Liver (tissue), 9 donors: ENCODE measurements around the gene GABRA4. TPM values are rescaled to one million over a fixed set of nuclear protein-coding genes. Genes with fewer than 3 reads are reported as not detected.

Experiments used
- DNase-seq: peaks from one replicate; pipeline ENCODE4 v3.0.0-alpha.2; 2017; ENCODE audit warnings: low spot score
- H3K27ac ChIP-seq, 2 donors: one replicate each; pipeline ENCODE4 v1.7.0; 2013; ENCODE audit warnings: inconsistent platforms in 2 of 2, low read length in 2 of 2, control low read depth in 1 of 2, low read depth in 1 of 2, mild to moderate bottlenecking in 1 of 2
- H3K27me3 ChIP-seq, 4 donors: one replicate each; pipeline versions ENCODE4 v1.6.1 to v1.7.0; 2013; ENCODE audit warnings: low read length in 3 of 4, inconsistent platforms in 1 of 4, mild to moderate bottlenecking in 1 of 4, moderate library complexity in 1 of 4; ENCODE audit not compliant: control insufficient read depth in 4 of 4, insufficient read depth in 4 of 4
- H3K36me3 ChIP-seq, 4 donors: one replicate each; pipeline versions ENCODE4 v1.6.1 to v1.7.0; 2013; ENCODE audit warnings: low read length in 3 of 4, mild to moderate bottlenecking in 3 of 4, low read depth in 1 of 4, moderate library complexity in 1 of 4; ENCODE audit not compliant: control insufficient read depth in 4 of 4, insufficient read depth in 3 of 4
- H3K4me1 ChIP-seq, 4 donors: one replicate each; pipeline versions ENCODE4 v1.6.1 to v1.7.0; 2013; ENCODE audit warnings: low read length in 3 of 4, mild to moderate bottlenecking in 3 of 4, moderate library complexity in 1 of 4; ENCODE audit not compliant: control insufficient read depth in 4 of 4, insufficient read depth in 4 of 4
- H3K4me3 ChIP-seq, 3 donors: one replicate each; pipeline versions ENCODE4 v1.6.1 to v1.7.0; 2013; ENCODE audit warnings: low read length in 3 of 3, control low read depth in 1 of 3, low read depth in 1 of 3, mild to moderate bottlenecking in 1 of 3
- H3K9ac ChIP-seq, 2 donors: one replicate each; pipeline ENCODE4 v1.7.0; 2013; ENCODE audit warnings: low read length in 2 of 2, mild to moderate bottlenecking in 2 of 2, moderate library complexity in 2 of 2, control low read depth in 1 of 2, low read depth in 1 of 2
- H3K9me3 ChIP-seq, 4 donors: one replicate each; pipeline versions ENCODE4 v1.6.1 to v1.7.0; 2013; ENCODE audit warnings: low read length in 3 of 4; ENCODE audit not compliant: control insufficient read depth in 4 of 4
- ATF3 ChIP-seq: IDR thresholded peaks from 2 replicates; pipeline ENCODE4 v1.6.1; 2016; ENCODE audit warnings: antibody characterized with exemption
- EGR1 ChIP-seq, 2 donors: IDR thresholded peaks; 2 replicates each; pipeline ENCODE4 v1.6.1; 2016 to 2018; ENCODE audit warnings: antibody characterized with exemption in 2 of 2, low read depth in 2 of 2
- FOXA1 ChIP-seq: IDR thresholded peaks from 2 replicates; pipeline ENCODE4 v1.6.1; 2016; ENCODE audit warnings: antibody characterized with exemption
- FOXA2 ChIP-seq: IDR thresholded peaks from 2 replicates; pipeline ENCODE4 v1.6.1; 2016; ENCODE audit warnings: antibody characterized with exemption
- GABPA ChIP-seq, 2 donors: IDR thresholded peaks in 1 of 2; conservative IDR thresholded peaks in 1 of 2; 2 replicates each; pipeline ENCODE4 v1.6.1; 2016; ENCODE audit warnings: antibody characterized with exemption in 2 of 2, mild to moderate bottlenecking in 1 of 2, moderate library complexity in 1 of 2
- HNF4A ChIP-seq, 2 donors: conservative IDR thresholded peaks; 2 replicates each; pipeline ENCODE4 v1.6.1; 2016; ENCODE audit warnings: antibody characterized with exemption in 2 of 2, mild to moderate bottlenecking in 2 of 2
- HNF4G ChIP-seq: IDR thresholded peaks from 2 replicates; pipeline ENCODE4 v1.6.1; 2016; ENCODE audit warnings: antibody characterized with exemption
- JUND ChIP-seq, 2 donors: IDR thresholded peaks; 2 replicates each; pipeline ENCODE4 v1.6.1; 2016; ENCODE audit warnings: antibody characterized with exemption in 2 of 2
- NR2F2 ChIP-seq: IDR thresholded peaks from 2 replicates; pipeline ENCODE4 v1.6.1; 2016; ENCODE audit warnings: antibody characterized with exemption
- RAD21 ChIP-seq, 2 donors: IDR thresholded peaks; 2 replicates each; pipeline ENCODE4 v1.6.1; 2016; ENCODE audit warnings: antibody characterized with exemption in 2 of 2, mild to moderate bottlenecking in 2 of 2
- RXRA ChIP-seq, 2 donors: IDR thresholded peaks; 2 replicates each; pipeline ENCODE4 v1.6.1; 2017 to 2018; ENCODE audit warnings: antibody characterized with exemption in 2 of 2, mild to moderate bottlenecking in 1 of 2
- SP1 ChIP-seq: IDR thresholded peaks from 2 replicates; pipeline ENCODE4 v1.6.1; 2018; ENCODE audit warnings: antibody characterized with exemption, mild to moderate bottlenecking
- TAF1 ChIP-seq: conservative IDR thresholded peaks from 2 replicates; pipeline ENCODE4 v1.6.1; 2016; ENCODE audit warnings: antibody characterized with exemption, mild to moderate bottlenecking
- YY1 ChIP-seq: IDR thresholded peaks from 2 replicates; pipeline ENCODE4 v1.6.1; 2016; ENCODE audit warnings: antibody characterized with exemption, mild to moderate bottlenecking
- WGBS: extraction: QIAGEN DNeasy Blood & Tissue Kit; methylation state at CpG from one replicate; pipeline ENCODE4 v1.1.7; 2013; 5-methylcytosine and 5-hydroxymethylcytosine counted together
- polyA plus RNA-seq, 2 donors: library from polyadenylated mRNA; stranded (reverse) in 1 of 2; unstranded in 1 of 2; fragments of 200-250 nt in 1 of 2; fragments of >200 nt in 1 of 2; fragmentation: Nextera tagmentation in 1 of 2; extraction: Ambion mirVana in 1 of 2; gene quantifications; one replicate each; pipeline versions ENCODE4 v1.2.1 to v1.2.3, GENCODE V29; 2013 to 2015
- total RNA-seq, 2 donors: library from RNA; depleted of rRNA; stranded (reverse); fragments of >200 nt; gene quantifications; one replicate each; pipeline ENCODE4 v1.2.3, GENCODE V29; 2014
- TF ChIP-seq, protein P1 (sequence below): fragments of 150-350 bp; IDR thresholded peaks from 2 replicates; pipeline ENCODE4 v1.5.1; 2017; ENCODE audit warnings: improper control_type of control experiment, low read depth, low read length; ENCODE audit not compliant: missing input control
- TF ChIP-seq, protein P2 (sequence below): IDR thresholded peaks from 2 replicates; pipeline ENCODE4 v1.6.1; 2016; ENCODE audit warnings: antibody characterized with exemption
- TF ChIP-seq, protein P3 (sequence below): IDR thresholded peaks from 2 replicates; pipeline ENCODE4 v1.6.1; 2016; ENCODE audit warnings: antibody characterized with exemption
- TF ChIP-seq, protein P4 (sequence below): IDR thresholded peaks from 2 replicates; pipeline ENCODE4 v1.6.1; 2016; ENCODE audit warnings: antibody characterized with exemption, mild to moderate bottlenecking
- donor health status: healthy.
- donor health status: healthy.
- donor health status: healthy.
- donor health status: healthy.
- donor health status: healthy.

Gene GABRA4
- total and polyA plus RNA-seq, 4 donors, result under 0.01 TPM; not detected in 3

DNA sequence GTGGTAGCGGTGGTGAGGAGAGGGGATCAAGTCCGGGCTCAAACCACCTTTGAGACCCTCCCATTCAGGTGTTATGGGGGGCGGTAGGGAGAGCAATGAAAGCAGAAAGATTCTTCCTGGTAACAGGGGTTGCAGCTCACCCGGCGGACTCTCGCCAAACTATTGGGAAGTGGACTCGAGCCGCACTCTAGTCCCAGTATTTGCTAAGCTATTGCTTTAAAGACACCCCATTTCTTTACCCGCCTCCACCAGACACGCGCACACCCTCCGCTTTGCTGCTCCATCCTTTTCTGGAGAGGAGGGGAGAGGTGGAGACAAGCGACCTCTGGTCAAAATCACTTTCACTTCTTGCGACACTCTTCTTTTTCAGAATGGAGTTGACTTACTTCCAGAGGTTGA is 625 bp upstream of the GABRA4 start (continued):
- no peak for TF ChIP-seq ATF3
- TF ChIP-seq SP1, result no peak
- TF ChIP-seq NR2F2, result no peak
- no peak for TF ChIP-seq GABPA (IDR thresholded peaks at IDR 0.05 in 1 of 2, conservative IDR thresholded peaks at IDR 0.05 in 1 of 2)

DNA sequence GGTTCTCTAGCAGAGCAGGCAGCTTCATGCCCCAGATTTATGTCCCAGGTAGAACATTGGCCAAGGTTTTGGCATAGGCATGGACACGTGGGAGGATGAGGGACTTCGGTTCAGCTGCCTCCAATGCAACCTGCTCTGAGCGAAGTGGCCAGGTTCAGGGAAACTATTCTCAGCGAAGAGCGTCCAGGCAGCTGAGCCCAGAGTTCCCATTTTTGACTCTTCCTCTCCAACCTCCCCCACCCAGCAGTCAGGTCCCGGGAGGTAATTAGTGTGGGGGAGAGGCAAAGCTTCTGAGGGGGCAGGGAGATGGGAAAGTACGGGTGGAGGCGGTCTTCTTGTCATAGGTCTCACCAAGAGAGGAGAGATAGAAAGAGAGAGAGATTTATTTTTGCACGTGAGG is 1.0 kb downstream of the GABRA4 start:
- no peaks in the 10 kb centered on the region for H3K36me3 ChIP-seq
- no peak for DNase-seq
- H3K4me3 ChIP-seq, result no peak overlapping the region
- no peak overlapping the region for H3K9ac ChIP-seq
- peaks cover 2 to 10% (median 7%) of the 10 kb centered on the region in 4 donors for H3K27me3 ChIP-seq
- 18% methylated on average over 9 of the region's 9 CpGs for WGBS
- H3K27ac ChIP-seq, result no peak overlapping the region
- no peaks in the 10 kb centered on the region for H3K9me3 ChIP-seq
- TF ChIP-seq GABPA (IDR thresholded peaks at IDR 0.05 in 1 of 2, conservative IDR thresholded peaks at IDR 0.05 in 1 of 2) (no peak), NR2F2 (no peak), YY1 (no peak), FOXA2 (no peak), EGR1 (IDR thresholded peaks at IDR 0.05; ENCODE audit: low read depth in 2 of 2) (no peak), RXRA (IDR thresholded peaks at IDR 0.05) (no peak), RAD21 (IDR thresholded peaks at IDR 0.05) (no peak), HNF4A (conservative IDR thresholded peaks at IDR 0.05) (no peak), FOXA1 (no peak), SP1 (no peak), TAF1 (no peak), HNF4G (no peak), JUND (IDR thresholded peaks at IDR 0.05) (no peak), ATF3 (no peak)
- TF ChIP-seq, protein P1, sequence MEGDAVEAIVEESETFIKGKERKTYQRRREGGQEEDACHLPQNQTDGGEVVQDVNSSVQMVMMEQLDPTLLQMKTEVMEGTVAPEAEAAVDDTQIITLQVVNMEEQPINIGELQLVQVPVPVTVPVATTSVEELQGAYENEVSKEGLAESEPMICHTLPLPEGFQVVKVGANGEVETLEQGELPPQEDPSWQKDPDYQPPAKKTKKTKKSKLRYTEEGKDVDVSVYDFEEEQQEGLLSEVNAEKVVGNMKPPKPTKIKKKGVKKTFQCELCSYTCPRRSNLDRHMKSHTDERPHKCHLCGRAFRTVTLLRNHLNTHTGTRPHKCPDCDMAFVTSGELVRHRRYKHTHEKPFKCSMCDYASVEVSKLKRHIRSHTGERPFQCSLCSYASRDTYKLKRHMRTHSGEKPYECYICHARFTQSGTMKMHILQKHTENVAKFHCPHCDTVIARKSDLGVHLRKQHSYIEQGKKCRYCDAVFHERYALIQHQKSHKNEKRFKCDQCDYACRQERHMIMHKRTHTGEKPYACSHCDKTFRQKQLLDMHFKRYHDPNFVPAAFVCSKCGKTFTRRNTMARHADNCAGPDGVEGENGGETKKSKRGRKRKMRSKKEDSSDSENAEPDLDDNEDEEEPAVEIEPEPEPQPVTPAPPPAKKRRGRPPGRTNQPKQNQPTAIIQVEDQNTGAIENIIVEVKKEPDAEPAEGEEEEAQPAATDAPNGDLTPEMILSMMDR, result no peak
- TF ChIP-seq, protein P2, sequence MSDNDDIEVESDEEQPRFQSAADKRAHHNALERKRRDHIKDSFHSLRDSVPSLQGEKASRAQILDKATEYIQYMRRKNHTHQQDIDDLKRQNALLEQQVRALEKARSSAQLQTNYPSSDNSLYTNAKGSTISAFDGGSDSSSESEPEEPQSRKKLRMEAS, result no peak
- TF ChIP-seq, protein P3, sequence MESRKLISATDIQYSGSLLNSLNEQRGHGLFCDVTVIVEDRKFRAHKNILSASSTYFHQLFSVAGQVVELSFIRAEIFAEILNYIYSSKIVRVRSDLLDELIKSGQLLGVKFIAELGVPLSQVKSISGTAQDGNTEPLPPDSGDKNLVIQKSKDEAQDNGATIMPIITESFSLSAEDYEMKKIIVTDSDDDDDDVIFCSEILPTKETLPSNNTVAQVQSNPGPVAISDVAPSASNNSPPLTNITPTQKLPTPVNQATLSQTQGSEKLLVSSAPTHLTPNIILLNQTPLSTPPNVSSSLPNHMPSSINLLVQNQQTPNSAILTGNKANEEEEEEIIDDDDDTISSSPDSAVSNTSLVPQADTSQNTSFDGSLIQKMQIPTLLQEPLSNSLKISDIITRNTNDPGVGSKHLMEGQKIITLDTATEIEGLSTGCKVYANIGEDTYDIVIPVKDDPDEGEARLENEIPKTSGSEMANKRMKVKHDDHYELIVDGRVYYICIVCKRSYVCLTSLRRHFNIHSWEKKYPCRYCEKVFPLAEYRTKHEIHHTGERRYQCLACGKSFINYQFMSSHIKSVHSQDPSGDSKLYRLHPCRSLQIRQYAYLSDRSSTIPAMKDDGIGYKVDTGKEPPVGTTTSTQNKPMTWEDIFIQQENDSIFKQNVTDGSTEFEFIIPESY, result no peak
- TF ChIP-seq, protein P4, sequence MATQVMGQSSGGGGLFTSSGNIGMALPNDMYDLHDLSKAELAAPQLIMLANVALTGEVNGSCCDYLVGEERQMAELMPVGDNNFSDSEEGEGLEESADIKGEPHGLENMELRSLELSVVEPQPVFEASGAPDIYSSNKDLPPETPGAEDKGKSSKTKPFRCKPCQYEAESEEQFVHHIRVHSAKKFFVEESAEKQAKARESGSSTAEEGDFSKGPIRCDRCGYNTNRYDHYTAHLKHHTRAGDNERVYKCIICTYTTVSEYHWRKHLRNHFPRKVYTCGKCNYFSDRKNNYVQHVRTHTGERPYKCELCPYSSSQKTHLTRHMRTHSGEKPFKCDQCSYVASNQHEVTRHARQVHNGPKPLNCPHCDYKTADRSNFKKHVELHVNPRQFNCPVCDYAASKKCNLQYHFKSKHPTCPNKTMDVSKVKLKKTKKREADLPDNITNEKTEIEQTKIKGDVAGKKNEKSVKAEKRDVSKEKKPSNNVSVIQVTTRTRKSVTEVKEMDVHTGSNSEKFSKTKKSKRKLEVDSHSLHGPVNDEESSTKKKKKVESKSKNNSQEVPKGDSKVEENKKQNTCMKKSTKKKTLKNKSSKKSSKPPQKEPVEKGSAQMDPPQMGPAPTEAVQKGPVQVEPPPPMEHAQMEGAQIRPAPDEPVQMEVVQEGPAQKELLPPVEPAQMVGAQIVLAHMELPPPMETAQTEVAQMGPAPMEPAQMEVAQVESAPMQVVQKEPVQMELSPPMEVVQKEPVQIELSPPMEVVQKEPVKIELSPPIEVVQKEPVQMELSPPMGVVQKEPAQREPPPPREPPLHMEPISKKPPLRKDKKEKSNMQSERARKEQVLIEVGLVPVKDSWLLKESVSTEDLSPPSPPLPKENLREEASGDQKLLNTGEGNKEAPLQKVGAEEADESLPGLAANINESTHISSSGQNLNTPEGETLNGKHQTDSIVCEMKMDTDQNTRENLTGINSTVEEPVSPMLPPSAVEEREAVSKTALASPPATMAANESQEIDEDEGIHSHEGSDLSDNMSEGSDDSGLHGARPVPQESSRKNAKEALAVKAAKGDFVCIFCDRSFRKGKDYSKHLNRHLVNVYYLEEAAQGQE, result no peak
- H3K4me1 ChIP-seq, result peaks cover 8 to 15% (median 11%) of the 10 kb centered on the region in 4 donors
